Caco-2 (cell line): ENCODE data around the gene CERS6. TPM values are rescaled to one million over a fixed set of nuclear protein-coding genes. Genes with fewer than 3 reads are reported as not detected.

Experiments used
- BruUV-seq: library from RNA; stranded (reverse); fragments of 400-500 nt; replicated peaks from 2 replicates; lab custom pipeline; 2021; lab: Mats Ljungman, UMichigan
- CTCF ChIA-PET: fragments of 300-600 bp; sonication (Branson Sonifier 250); formaldehyde crosslinking; loops from one replicate; lab custom pipeline; 2022; ENCODE audit warnings: antibody characterized with exemption; lab: Charles Lee
- POLR2A ChIA-PET: fragments of 300-600 bp; sonication (Branson Sonifier 250); formaldehyde crosslinking; loops from one replicate; lab custom pipeline; 2022; ENCODE audit warnings: antibody characterized with exemption; lab: Charles Lee
- DNase-seq, 2 experiments: peaks; one replicate each; pipeline versions ENCODE4 v3.0.0 to v3.0.0-alpha.2; 2020 to 2022
- H3K27me3 ChIP-seq: replicated peaks from 2 replicates; pipeline ENCODE4 v1.6.0; 2011; ENCODE audit warnings: low read length; ENCODE audit not compliant: control insufficient read depth, insufficient read depth
- H3K36me3 ChIP-seq: 2 replicates; pipeline ENCODE4 v1.5.1; 2011; ENCODE audit warnings: low read length; ENCODE audit not compliant: control insufficient read depth, insufficient read depth
- H3K4me1 ChIP-seq: fragments of 250-450 bp; sonication (Bioruptor Pico); 2 replicates; pipeline ENCODE4 v1.5.1; 2020; ENCODE audit warnings: mild to moderate bottlenecking
- H3K4me3 ChIP-seq: 2 replicates; pipeline ENCODE4 v1.5.1; 2011; ENCODE audit warnings: low read depth, mild to moderate bottlenecking, control low read depth, low read length
- H3K9me3 ChIP-seq: fragments of 250-450 bp; sonication (Bioruptor Pico); 2 replicates; pipeline ENCODE4 v1.5.1; 2020; ENCODE audit warnings: mild to moderate bottlenecking, moderate library complexity
- H3K27ac Mint-ChIP-seq: one replicate; pipeline ENCODE4 v1.8.0; 2022; ENCODE audit warnings: mixed read lengths; ENCODE audit not compliant: unreplicated experiment
- H3K27me3 Mint-ChIP-seq: one replicate; pipeline ENCODE4 v1.8.0; 2022; ENCODE audit warnings: mixed read lengths; ENCODE audit not compliant: insufficient read depth, unreplicated experiment
- H3K36me3 Mint-ChIP-seq: one replicate; pipeline ENCODE4 v1.8.0; 2022; ENCODE audit warnings: mild to moderate bottlenecking, mixed read lengths; ENCODE audit not compliant: insufficient read depth, unreplicated experiment
- H3K4me1 Mint-ChIP-seq: one replicate; pipeline ENCODE4 v1.8.0; 2022; ENCODE audit warnings: low read depth, mixed read lengths; ENCODE audit not compliant: unreplicated experiment
- H3K4me3 Mint-ChIP-seq: one replicate; pipeline ENCODE4 v1.8.0; 2022; ENCODE audit warnings: mild to moderate bottlenecking, moderate library complexity, mixed read lengths; ENCODE audit not compliant: unreplicated experiment
- H3K9me3 Mint-ChIP-seq: one replicate; pipeline ENCODE4 v1.8.0; 2022; ENCODE audit warnings: mixed read lengths; ENCODE audit not compliant: unreplicated experiment
- intact Hi-C: fragments of 100-400 bp; cut with micrococcal nuclease; formaldehyde crosslinking; loops from one replicate; pipeline ENCODE4 v1.10.0; 2022; ENCODE audit not compliant: unreplicated experiment
- total RNA-seq: library from RNA; stranded (reverse); gene quantifications from 2 replicates; pipeline ENCODE4 v1.2.3, GENCODE V29; 2022
- TF ChIP-seq, protein P1 (sequence below), 2 experiments: fragments of 200-600 bp in 1 of 2; IDR thresholded peaks; 1 replicate in 1 of 2; 2 replicates in 1 of 2; pipeline versions ENCODE4 v1.5.1 to v1.8.0; 2011 to 2022; ENCODE audit warnings: antibody characterized with exemption in 1 of 2, control low read depth in 1 of 2, inconsistent platforms in 1 of 2, low read depth in 1 of 2, low read length in 1 of 2, mild to moderate bottlenecking in 1 of 2, moderate library complexity in 1 of 2; ENCODE audit not compliant: insufficient read depth in 1 of 2, severe bottlenecking in 1 of 2, unreplicated experiment in 1 of 2

Gene CERS6
- total RNA-seq, 1 experiment from 2014 or later, result 32.7 TPM

DNA sequence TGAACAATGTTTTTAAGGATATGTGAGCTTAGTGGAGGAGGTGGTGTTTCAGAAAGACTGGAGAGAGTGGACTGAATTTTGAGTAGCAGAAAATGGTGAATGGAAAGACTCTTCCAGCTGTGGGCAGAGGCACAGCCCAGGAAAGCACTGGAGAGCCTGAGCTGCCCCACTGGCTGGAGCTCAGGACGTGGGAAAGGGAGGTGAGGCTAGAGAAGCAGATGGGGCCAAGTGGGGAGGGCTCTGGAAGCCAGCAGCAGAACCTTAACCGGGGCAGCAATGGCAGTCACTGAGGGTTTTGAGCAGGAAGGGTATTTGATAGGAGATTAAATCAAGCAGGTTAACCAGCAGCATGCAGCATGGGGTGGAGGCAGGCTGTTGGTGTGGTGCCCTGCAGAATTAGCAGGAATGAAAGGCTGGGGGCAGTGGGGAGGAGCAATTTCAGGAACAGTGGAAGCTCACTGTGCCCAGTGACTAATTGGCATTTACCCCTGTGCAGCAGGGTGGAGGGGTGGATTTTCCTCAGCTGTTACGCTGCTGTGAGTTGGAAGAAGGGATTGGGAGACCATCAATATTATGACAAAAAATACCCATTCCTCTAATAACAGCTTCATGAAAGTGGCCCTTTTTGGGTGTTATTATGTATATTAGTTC, 136.2 kb downstream of the CERS6 start:
- peaks cover 8% of the 10 kb centered on the region for H3K4me1 ChIP-seq
- ChIA-PET CTCF (no interaction called here), POLR2A (no interaction called here)
- no peak overlapping the region for H3K4me3 ChIP-seq
- TF ChIP-seq, protein P1, sequence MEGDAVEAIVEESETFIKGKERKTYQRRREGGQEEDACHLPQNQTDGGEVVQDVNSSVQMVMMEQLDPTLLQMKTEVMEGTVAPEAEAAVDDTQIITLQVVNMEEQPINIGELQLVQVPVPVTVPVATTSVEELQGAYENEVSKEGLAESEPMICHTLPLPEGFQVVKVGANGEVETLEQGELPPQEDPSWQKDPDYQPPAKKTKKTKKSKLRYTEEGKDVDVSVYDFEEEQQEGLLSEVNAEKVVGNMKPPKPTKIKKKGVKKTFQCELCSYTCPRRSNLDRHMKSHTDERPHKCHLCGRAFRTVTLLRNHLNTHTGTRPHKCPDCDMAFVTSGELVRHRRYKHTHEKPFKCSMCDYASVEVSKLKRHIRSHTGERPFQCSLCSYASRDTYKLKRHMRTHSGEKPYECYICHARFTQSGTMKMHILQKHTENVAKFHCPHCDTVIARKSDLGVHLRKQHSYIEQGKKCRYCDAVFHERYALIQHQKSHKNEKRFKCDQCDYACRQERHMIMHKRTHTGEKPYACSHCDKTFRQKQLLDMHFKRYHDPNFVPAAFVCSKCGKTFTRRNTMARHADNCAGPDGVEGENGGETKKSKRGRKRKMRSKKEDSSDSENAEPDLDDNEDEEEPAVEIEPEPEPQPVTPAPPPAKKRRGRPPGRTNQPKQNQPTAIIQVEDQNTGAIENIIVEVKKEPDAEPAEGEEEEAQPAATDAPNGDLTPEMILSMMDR (IDR thresholded peaks at IDR 0.05; ENCODE audit: insufficient read depth in 1 of 2, low read depth in 1 of 2, low read length in 1 of 2, severe bottlenecking in 1 of 2, unreplicated experiment in 1 of 2), result no peak
- peaks cover 15% of the 10 kb centered on the region for H3K4me1 Mint-ChIP-seq
- no TSS peak for BruUV-seq
- no peaks in the 10 kb centered on the region for H3K27me3 ChIP-seq
- H3K27me3 Mint-ChIP-seq, result no peaks in the 10 kb centered on the region
- no peak overlapping the region for H3K4me3 Mint-ChIP-seq
- H3K9me3 ChIP-seq, result no peaks in the 10 kb centered on the region
- H3K9me3 Mint-ChIP-seq, result no peaks in the 10 kb centered on the region
- H3K36me3 ChIP-seq, result no peaks in the 10 kb centered on the region
- intact Hi-C loops, result no loop called here
- H3K27ac Mint-ChIP-seq, result no peak overlapping the region
- no peak for DNase-seq
- peaks cover 6% of the 10 kb centered on the region for H3K36me3 Mint-ChIP-seq

DNA sequence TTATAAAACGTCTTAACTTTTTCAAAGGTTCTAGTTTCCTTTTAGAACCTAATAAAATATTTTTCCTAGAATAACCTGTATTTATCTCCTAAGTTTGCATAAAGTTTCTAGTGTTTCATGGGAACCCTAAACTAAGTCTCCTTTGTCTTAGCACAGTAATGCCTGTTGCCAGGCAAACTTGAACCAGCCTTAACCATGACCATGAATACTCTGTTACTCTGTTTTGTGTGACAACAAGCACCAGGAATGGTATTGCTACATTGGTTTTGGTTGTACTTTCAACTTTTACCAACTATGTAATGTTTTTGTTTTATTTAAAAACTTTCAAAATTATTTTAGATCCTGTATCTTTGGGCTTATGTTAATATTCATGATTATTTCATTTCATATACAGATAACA, 137.6 kb downstream of the CERS6 start:
- H3K4me3 Mint-ChIP-seq, result no peak overlapping the region
- no peaks in the 10 kb centered on the region for H3K27me3 ChIP-seq
- peaks cover 24% of the 10 kb centered on the region for H3K4me1 Mint-ChIP-seq
- ChIA-PET CTCF (no interaction called here), POLR2A (no interaction called here)
- BruUV-seq, result no TSS peak
- H3K4me1 ChIP-seq, result peaks cover 20% of the 10 kb centered on the region
- intact Hi-C loops, result no loop called here
- no peak overlapping the region for H3K4me3 ChIP-seq
- H3K36me3 Mint-ChIP-seq, result peaks cover 6% of the 10 kb centered on the region
- TF ChIP-seq, protein P1 (IDR thresholded peaks at IDR 0.05; ENCODE audit: insufficient read depth in 1 of 2, low read depth in 1 of 2, low read length in 1 of 2, severe bottlenecking in 1 of 2, unreplicated experiment in 1 of 2), result no peak
- no peaks in the 10 kb centered on the region for H3K9me3 ChIP-seq
- H3K27ac Mint-ChIP-seq, result no peak overlapping the region
- H3K27me3 Mint-ChIP-seq, result no peaks in the 10 kb centered on the region
- DNase-seq, result no peak
- H3K36me3 ChIP-seq, result no peaks in the 10 kb centered on the region
- no peaks in the 10 kb centered on the region for H3K9me3 Mint-ChIP-seq

DNA sequence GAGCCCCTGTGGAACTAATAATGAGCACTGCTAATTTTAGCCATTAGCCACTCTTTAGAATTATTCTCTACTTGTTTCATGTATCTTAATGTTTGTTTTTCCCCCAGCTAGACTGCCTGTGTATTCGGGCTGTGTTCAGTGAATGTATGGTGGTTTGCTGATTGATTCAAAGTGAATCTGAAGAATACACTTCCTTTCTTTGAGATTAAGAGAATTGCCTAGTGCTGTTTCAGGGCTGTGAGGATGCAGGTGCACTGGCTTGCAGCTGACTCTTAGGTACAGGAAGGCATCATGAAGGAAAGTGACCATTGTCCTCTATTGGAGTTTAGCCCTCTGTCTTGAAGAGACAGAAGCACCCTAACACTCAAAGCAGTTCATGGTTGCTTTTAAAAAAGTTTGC, 138.7 kb downstream of the CERS6 start:
- POLR2A ChIA-PET, result no interaction called here
- TF ChIP-seq, protein P1 (IDR thresholded peaks at IDR 0.05; ENCODE audit: insufficient read depth in 1 of 2, low read depth in 1 of 2, low read length in 1 of 2, severe bottlenecking in 1 of 2, unreplicated experiment in 1 of 2), result no peak
- H3K4me1 ChIP-seq, result peaks cover 26% of the 10 kb centered on the region
- Mint-ChIP-seq H3K36me3 (peaks cover 6% of the 10 kb centered on the region), H3K27me3 (no peaks in the 10 kb centered on the region), H3K9me3 (no peaks in the 10 kb centered on the region), H3K4me1 (peaks cover 32% of the 10 kb centered on the region), H3K4me3 (no peak overlapping the region), H3K27ac (no peak overlapping the region)
- BruUV-seq, result no TSS peak
- H3K36me3 ChIP-seq, result no peaks in the 10 kb centered on the region
- H3K9me3 ChIP-seq, result no peaks in the 10 kb centered on the region
- CTCF ChIA-PET, result no interaction called here
- DNase-seq, result no peak
- no peak overlapping the region for H3K4me3 ChIP-seq
- intact Hi-C loops, result no loop called here
- H3K27me3 ChIP-seq, result no peaks in the 10 kb centered on the region
